WI38 (cell line): ENCODE measurements around the gene TMUB1.

Source experiments
- H3K4me3 ChIP-seq: 2 replicates; pipeline ENCODE4 v1.5.1; 2011; ENCODE audit warnings: low read depth, mild to moderate bottlenecking, control low read depth, low read length
- CTCF ChIP-seq: IDR thresholded peaks from 2 replicates; pipeline ENCODE4 v1.5.1; 2012; ENCODE audit warnings: low read depth, mild to moderate bottlenecking, control low read depth, low read length

The TMUB1 gene

GRCh38 chr7:151056283-151056665, 27.0 kb downstream of the TMUB1 start:
- H3K4me3 ChIP-seq: no peak overlapping the region
- TF ChIP-seq CTCF: no peak

- no peak for TF ChIP-seq CTCF
- no peak overlapping the region for H3K4me3 ChIP-seq
Measured at GRCh38 chr7:151053751-151054150, 29.5 kb downstream of the TMUB1 start.

GRCh38 chr7:151053096-151053495, 30.2 kb downstream of the TMUB1 start:
- no peak overlapping the region for H3K4me3 ChIP-seq
- TF ChIP-seq CTCF: no peak

- TF ChIP-seq CTCF: no peak
- no peak overlapping the region for H3K4me3 ChIP-seq
Measured at GRCh38 chr7:151051108-151051507, 32.2 kb downstream of the TMUB1 start.

GRCh38 chr7:151048911-151049463, 34.3 kb downstream of the TMUB1 start:
- TF ChIP-seq CTCF: no peak
- H3K4me3 ChIP-seq: no peak overlapping the region

GRCh38 chr7:151047976-151048815, 35.1 kb downstream of the TMUB1 start, which contains the start of gene ASIC3:
Gene ASIC3, plus strand, starts transcription at chr7:151048531. Its CDS starts 355 bp downstream, at chr7:151048886.
- H3K4me3 ChIP-seq: no peak within 1 kb of the TSS
- no peak for TF ChIP-seq CTCF
